HAP-1 (cell line): ENCODE results near the gene TNS3.

Experiments used
- DNase-seq, 2 experiments: peaks; one replicate each; pipeline ENCODE4 v3.0.0-alpha.2; 2016 to 2020; ENCODE audit warnings: low spot score in 2 of 2
- H3K27me3 ChIP-seq: fragments of 250-450 bp; sonication (Bioruptor Pico); 2 replicates; pipeline ENCODE4 v1.5.1; 2020; ENCODE audit warnings: low read depth, mild to moderate bottlenecking, moderate library complexity
- H3K36me3 ChIP-seq: fragments of 250-450 bp; sonication (Bioruptor Pico); replicated peaks from 2 replicates; pipeline ENCODE4 v1.5.1; 2020; ENCODE audit warnings: mild to moderate bottlenecking
- H3K4me1 ChIP-seq: fragments of 250-450 bp; sonication (Bioruptor Pico); 2 replicates; pipeline ENCODE4 v1.5.1; 2020; ENCODE audit warnings: mild to moderate bottlenecking
- H3K4me3 ChIP-seq: fragments of 250-450 bp; sonication (Bioruptor Pico); 2 replicates; pipeline ENCODE4 v1.5.1; 2020; ENCODE audit warnings: mild to moderate bottlenecking, moderate library complexity
- H3K9me3 ChIP-seq: fragments of 250-450 bp; sonication (Bioruptor Pico); 2 replicates; pipeline ENCODE4 v1.5.1; 2020; ENCODE audit warnings: mild to moderate bottlenecking, moderate library complexity
- in situ Hi-C: fragments of 300-500 bp; cut with MboI; formaldehyde crosslinking; loops from 3 replicates; pipeline ENCODE4 v1.14.3; 2020; ENCODE audit warnings: low sequenced_read_pairs, inconsistent platforms, mixed read lengths

The TNS3 gene

GRCh38 chr7:47428768-47429472, 153.0 kb downstream of the TNS3 start:
- in situ Hi-C loops = no loop called here
- H3K4me1 ChIP-seq = no peaks in the 10 kb centered on the region
- no peaks in the 10 kb centered on the region for H3K27me3 ChIP-seq
- DNase-seq = no peak
- H3K9me3 ChIP-seq = no peaks in the 10 kb centered on the region
- H3K4me3 ChIP-seq = no peak overlapping the region
- peaks cover 24% of the 10 kb centered on the region for H3K36me3 ChIP-seq

DNA sequence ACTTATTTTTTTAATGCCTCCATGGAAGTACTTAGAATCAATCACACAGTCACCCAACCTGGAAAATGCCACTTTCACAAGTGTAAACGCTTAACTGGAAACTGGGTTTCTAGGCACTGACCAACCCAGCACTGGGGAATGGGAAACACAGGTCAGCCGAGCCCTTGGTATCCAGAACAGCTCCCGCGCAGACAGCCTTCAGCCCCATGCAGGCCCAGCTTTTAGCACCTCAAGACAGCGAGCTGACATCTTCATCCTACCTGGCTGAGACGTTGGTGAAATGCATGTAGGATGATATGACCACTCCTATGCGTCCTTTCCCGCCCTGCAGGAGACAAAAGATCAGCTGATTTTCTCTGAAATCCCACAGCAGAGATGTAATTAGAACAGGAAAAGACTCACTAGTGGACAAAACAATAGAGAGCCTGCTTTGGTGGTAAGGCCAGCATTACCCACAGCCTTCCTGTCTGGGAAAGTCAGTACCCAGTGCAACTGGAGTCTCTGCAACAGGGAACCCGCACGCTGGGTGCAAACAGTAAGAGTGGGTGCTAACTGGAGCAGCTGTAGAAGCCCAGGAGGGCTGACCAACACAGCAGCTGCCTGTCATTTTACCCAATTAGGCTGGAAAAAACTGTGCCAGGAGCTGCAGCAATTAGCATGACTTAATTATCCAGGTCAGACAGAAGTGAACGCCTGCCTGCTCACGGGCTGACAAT, 153.7 kb downstream of the TNS3 start:
- in situ Hi-C loops = no loop called here
- peaks cover 31% of the 10 kb centered on the region for H3K36me3 ChIP-seq

GRCh38 chr7:47427051-47427643, 154.8 kb downstream of the TNS3 start:
- Histone ChIP-seq H3K4me3 (no peak overlapping the region), H3K36me3 (peaks cover 29% of the 10 kb centered on the region), H3K27me3 (no peaks in the 10 kb centered on the region), H3K9me3 (no peaks in the 10 kb centered on the region), H3K4me1 (no peaks in the 10 kb centered on the region)
- in situ Hi-C loops = no loop called here
- DNase-seq = no peak

More for the DNA sequence above, 153.7 kb downstream of the TNS3 start:
- no peak overlapping the region for H3K4me3 ChIP-seq
- H3K9me3 ChIP-seq = no peaks in the 10 kb centered on the region
- no peaks in the 10 kb centered on the region for H3K27me3 ChIP-seq
- no peak for DNase-seq
- no peaks in the 10 kb centered on the region for H3K4me1 ChIP-seq

DNA sequence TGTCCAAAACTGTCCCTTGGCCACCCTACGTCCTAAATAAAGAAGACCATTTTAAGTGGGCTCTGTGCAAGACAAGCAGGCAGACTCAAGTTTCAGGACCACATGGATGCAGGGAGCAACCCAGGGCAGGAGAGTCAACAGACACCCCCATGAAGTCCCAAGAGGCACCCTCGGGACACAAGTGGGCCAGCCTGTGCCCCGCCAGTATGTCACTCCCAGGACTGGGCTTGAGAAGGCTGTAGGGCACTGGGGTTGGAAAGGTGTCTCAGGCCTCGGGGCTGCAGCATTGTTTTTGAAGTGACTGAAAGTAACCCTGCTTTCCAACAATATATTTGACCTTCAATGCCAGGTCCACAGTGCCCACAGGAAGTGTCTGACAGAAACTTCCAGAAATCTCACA, 157.4 kb downstream of the TNS3 start:
- no peaks in the 10 kb centered on the region for H3K27me3 ChIP-seq
- no peak for DNase-seq
- H3K9me3 ChIP-seq = no peaks in the 10 kb centered on the region; the same call in 1 of the 2 replicates
- peaks cover 44% of the 10 kb centered on the region for H3K36me3 ChIP-seq
- no peaks in the 10 kb centered on the region for H3K4me1 ChIP-seq
- in situ Hi-C loops = no loop called here
- no peak overlapping the region for H3K4me3 ChIP-seq

DNA sequence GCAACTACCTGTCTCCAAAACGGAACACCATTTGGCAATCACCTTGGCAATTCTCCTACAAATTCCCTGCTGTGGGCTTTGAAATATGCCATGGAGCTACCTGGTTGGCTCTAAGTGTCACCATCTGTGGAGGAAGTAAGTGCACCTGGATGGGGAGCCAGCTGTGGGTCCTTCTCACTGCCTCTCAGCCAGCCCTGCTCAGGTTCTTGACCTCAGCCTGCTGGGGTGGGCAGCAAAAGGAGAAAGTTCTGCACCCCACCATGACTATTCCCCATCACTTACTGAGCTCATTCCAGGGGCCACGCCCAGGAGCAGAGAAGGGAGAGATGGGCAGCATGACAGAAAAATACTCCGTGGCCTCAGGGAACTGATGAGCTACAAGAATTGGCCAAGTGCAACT, 158.7 kb downstream of the TNS3 start:
- DNase-seq = no peak
- no peaks in the 10 kb centered on the region; the same call in 1 of the 2 replicates for H3K9me3 ChIP-seq
- no peak overlapping the region for H3K4me3 ChIP-seq
- H3K27me3 ChIP-seq = no peaks in the 10 kb centered on the region
- in situ Hi-C loops = no loop called here
- H3K4me1 ChIP-seq = no peaks in the 10 kb centered on the region
- H3K36me3 ChIP-seq = peaks cover 44% of the 10 kb centered on the region

GRCh38 chr7:47422611-47423010, 159.3 kb downstream of the TNS3 start:
- no peak overlapping the region for H3K4me3 ChIP-seq
- H3K4me1 ChIP-seq = no peaks in the 10 kb centered on the region
- in situ Hi-C loops = no loop called here
- peaks cover 39% of the 10 kb centered on the region for H3K36me3 ChIP-seq
- DNase-seq = no peak
- no peaks in the 10 kb centered on the region; the same call in 1 of the 2 replicates for H3K9me3 ChIP-seq
- H3K27me3 ChIP-seq = no peaks in the 10 kb centered on the region

DNA sequence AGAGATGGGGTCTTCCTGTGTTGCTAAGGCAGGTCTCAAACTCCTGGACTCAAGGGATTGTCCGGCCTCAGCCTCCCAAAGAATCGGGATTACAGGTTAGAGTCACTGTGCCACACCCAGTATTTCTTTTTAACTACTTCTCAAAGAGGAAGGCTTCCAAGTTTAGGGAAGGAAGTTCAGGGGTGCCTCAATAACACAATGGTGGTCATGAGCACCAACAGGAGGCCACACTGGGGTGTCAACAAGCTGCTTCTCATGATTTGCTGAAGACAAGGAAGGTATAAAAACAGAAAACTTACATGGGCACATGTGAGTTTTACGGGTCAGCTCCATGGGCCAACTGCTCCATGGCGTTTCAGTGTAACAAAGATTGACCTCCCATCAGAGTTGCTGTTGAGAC, 160.5 kb downstream of the TNS3 start:
- Histone ChIP-seq H3K36me3 (peaks cover 38% of the 10 kb centered on the region), H3K27me3 (no peaks in the 10 kb centered on the region), H3K4me3 (no peak overlapping the region), H3K4me1 (no peaks in the 10 kb centered on the region), H3K9me3 (no peaks in the 10 kb centered on the region; the same call in 1 of the 2 replicates)
- in situ Hi-C loops = no loop called here
- no peak for DNase-seq

GRCh38 chr7:47420122-47420780, 161.7 kb downstream of the TNS3 start:
- DNase-seq = no peak
- H3K27me3 ChIP-seq = no peaks in the 10 kb centered on the region
- H3K4me1 ChIP-seq = no peaks in the 10 kb centered on the region
- in situ Hi-C loops = no loop called here
- peaks cover 33% of the 10 kb centered on the region for H3K36me3 ChIP-seq
- H3K4me3 ChIP-seq = no peak overlapping the region
- H3K9me3 ChIP-seq = no peaks in the 10 kb centered on the region; the same call in 1 of the 2 replicates

GRCh38 chr7:47419471-47419870, 162.4 kb downstream of the TNS3 start:
- Histone ChIP-seq H3K4me1 (no peaks in the 10 kb centered on the region), H3K36me3 (peaks cover 36% of the 10 kb centered on the region), H3K4me3 (no peak overlapping the region), H3K9me3 (no peaks in the 10 kb centered on the region; the same call in 1 of the 2 replicates), H3K27me3 (no peaks in the 10 kb centered on the region)
- no peak for DNase-seq
- in situ Hi-C loops = no loop called here

GRCh38 chr7:47418601-47419309, 163.2 kb downstream of the TNS3 start:
- in situ Hi-C loops = no loop called here
- no peaks in the 10 kb centered on the region for H3K4me1 ChIP-seq
- H3K36me3 ChIP-seq = peaks cover 39% of the 10 kb centered on the region
- H3K9me3 ChIP-seq = no peaks in the 10 kb centered on the region; the same call in 1 of the 2 replicates
- no peaks in the 10 kb centered on the region for H3K27me3 ChIP-seq
- DNase-seq = no peak
- no peak overlapping the region for H3K4me3 ChIP-seq

- Histone ChIP-seq H3K36me3 (peaks cover 37% of the 10 kb centered on the region), H3K9me3 (no peaks in the 10 kb centered on the region; the same call in 1 of the 2 replicates), H3K4me3 (no peak overlapping the region), H3K27me3 (no peaks in the 10 kb centered on the region), H3K4me1 (no peaks in the 10 kb centered on the region)
- in situ Hi-C loops = no loop called here
- DNase-seq = no peak
Observed at GRCh38 chr7:47416492-47417480, 165.1 kb downstream of the TNS3 start.
